DOHH2 (cell line): Measurements from ENCODE around the gene CRLF1.

Experiments used
- H3F3A ChIP-seq: fragments of 200-600 bp; sonication (generic), shearing (Covaris generic); 2 replicates; pipeline ENCODE4 v1.6.0; 2016; ENCODE audit warnings: antibody characterized with exemption, mild to moderate bottlenecking; ENCODE audit not compliant: control insufficient read depth, insufficient read depth
- H3K27ac ChIP-seq: fragments of 200-600 bp; sonication (generic); 2 replicates; pipeline ENCODE4 v1.5.1; 2014; ENCODE audit warnings: low read depth, mild to moderate bottlenecking, low read length, moderate library complexity
- H3K27me3 ChIP-seq: fragments of 200-600 bp; sonication (generic); 2 replicates; pipeline ENCODE4 v1.6.1; 2014; ENCODE audit warnings: mild to moderate bottlenecking, low read length, mixed read lengths; ENCODE audit not compliant: control insufficient read depth
- H3K36me3 ChIP-seq: fragments of 200-600 bp; sonication (generic); 2 replicates; pipeline ENCODE4 v1.6.1; 2014; ENCODE audit warnings: mild to moderate bottlenecking, low read length, moderate library complexity, mixed read lengths; ENCODE audit not compliant: control insufficient read depth
- H3K4me1 ChIP-seq: fragments of 200-600 bp; sonication (generic); 2 replicates; pipeline ENCODE4 v1.6.1; 2014; ENCODE audit warnings: mild to moderate bottlenecking, low read length, mixed read lengths; ENCODE audit not compliant: control insufficient read depth
- H3K4me2 ChIP-seq: fragments of 200-600 bp; sonication (generic); 2 replicates; pipeline ENCODE4 v1.6.0; 2014; ENCODE audit warnings: mild to moderate bottlenecking, low read length, moderate library complexity
- H3K4me3 ChIP-seq: fragments of 200-600 bp; sonication (generic); 2 replicates; pipeline ENCODE4 v1.5.1; 2014; ENCODE audit warnings: mild to moderate bottlenecking, low read length, mixed read lengths
- H3K79me2 ChIP-seq: fragments of 200-600 bp; sonication (generic); 2 replicates; pipeline ENCODE4 v1.6.1; 2014; ENCODE audit warnings: mild to moderate bottlenecking, low read length, mixed read lengths; ENCODE audit not compliant: control insufficient read depth
- H3K9me2 ChIP-seq: fragments of 200-600 bp; sonication (generic); replicated peaks from 2 replicates; pipeline ENCODE4 v1.6.1; 2014; ENCODE audit warnings: mild to moderate bottlenecking, low read length, mixed read lengths; ENCODE audit not compliant: control insufficient read depth
- H3K9me3 ChIP-seq: fragments of 200-600 bp; sonication (generic); 2 replicates; pipeline ENCODE4 v1.6.1; 2014; ENCODE audit warnings: antibody characterized with exemption, low read length, mixed read lengths; ENCODE audit not compliant: control insufficient read depth, insufficient read depth
- H4K20me1 ChIP-seq: fragments of 200-600 bp; sonication (generic); 2 replicates; pipeline ENCODE4 v1.6.0; 2014; ENCODE audit warnings: low read depth, mild to moderate bottlenecking, antibody characterized with exemption, low read length, moderate library complexity; ENCODE audit not compliant: control insufficient read depth, insufficient read depth
- EZH2phosphoT487 ChIP-seq: fragments of 200-600 bp; sonication (generic); IDR thresholded peaks from 2 replicates; pipeline ENCODE4 v1.6.1; 2017; ENCODE audit warnings: borderline replicate concordance, mild to moderate bottlenecking, antibody characterized with exemption, low read length, moderate library complexity, mixed read lengths
- TF ChIP-seq, protein P1 (sequence below): fragments of 200-600 bp; sonication (generic); IDR thresholded peaks from one replicate; pipeline ENCODE4 v1.5.1; 2014; ENCODE audit warnings: antibody characterized with exemption, mild to moderate bottlenecking, low read depth, low read length; ENCODE audit not compliant: poor library complexity, severe bottlenecking

Gene CRLF1, protein sequence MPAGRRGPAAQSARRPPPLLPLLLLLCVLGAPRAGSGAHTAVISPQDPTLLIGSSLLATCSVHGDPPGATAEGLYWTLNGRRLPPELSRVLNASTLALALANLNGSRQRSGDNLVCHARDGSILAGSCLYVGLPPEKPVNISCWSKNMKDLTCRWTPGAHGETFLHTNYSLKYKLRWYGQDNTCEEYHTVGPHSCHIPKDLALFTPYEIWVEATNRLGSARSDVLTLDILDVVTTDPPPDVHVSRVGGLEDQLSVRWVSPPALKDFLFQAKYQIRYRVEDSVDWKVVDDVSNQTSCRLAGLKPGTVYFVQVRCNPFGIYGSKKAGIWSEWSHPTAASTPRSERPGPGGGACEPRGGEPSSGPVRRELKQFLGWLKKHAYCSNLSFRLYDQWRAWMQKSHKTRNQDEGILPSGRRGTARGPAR

DNA sequence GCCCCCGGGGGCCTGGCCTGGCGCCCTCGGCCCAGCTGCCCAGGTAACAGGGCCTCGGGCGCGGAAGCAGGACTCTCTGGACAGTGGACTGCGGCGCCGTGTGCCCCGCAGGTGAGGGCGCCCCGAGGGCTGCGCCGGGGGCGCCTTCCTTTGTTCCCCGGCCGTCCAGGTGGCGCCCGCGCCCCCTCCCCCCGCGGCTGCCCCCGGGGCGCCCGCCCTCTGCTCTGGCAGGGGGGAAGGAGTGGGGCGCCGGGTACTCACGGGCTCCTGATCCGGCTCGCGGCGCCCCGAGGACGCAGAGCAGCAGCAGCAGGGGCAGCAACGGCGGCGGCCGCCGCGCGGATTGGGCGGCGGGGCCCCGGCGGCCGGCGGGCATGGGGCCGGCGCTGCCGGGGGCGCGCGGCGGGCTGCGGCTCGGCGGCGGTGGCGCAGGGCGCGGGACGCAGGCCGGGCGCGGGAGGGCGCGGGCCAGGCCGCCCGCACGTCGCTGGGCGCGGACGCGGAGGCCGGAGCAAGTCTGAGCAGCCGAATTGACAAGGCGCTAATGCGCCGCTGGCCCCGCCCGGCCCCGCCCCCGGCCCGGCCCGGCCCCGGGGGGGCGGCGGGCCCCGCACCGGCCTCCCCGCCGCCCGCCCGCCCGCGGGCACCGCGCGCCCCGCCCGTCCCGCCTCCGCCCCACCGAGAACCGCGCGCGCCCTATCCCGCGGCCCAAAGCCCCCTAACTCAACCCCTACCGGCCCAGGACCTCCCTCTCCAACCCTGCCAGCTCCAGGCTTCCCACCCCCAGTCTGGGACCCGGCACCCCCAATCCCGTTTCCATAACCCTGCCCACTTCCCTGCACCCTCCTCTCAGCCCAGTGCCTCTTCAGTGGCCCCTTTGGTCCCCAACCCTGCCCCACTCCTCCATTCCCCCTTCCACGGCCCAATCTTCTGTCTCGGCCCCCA, at the start of gene CRLF1:
TSS of gene CRLF1 (minus strand) at position 519 of the 945 bp plus-strand sequence. CDS start at position 376, 143 bp downstream.
- peak; percentile 69; the same call in 1 of the 2 replicates for TF ChIP-seq EZH2phosphoT487
- TF ChIP-seq, protein P1, sequence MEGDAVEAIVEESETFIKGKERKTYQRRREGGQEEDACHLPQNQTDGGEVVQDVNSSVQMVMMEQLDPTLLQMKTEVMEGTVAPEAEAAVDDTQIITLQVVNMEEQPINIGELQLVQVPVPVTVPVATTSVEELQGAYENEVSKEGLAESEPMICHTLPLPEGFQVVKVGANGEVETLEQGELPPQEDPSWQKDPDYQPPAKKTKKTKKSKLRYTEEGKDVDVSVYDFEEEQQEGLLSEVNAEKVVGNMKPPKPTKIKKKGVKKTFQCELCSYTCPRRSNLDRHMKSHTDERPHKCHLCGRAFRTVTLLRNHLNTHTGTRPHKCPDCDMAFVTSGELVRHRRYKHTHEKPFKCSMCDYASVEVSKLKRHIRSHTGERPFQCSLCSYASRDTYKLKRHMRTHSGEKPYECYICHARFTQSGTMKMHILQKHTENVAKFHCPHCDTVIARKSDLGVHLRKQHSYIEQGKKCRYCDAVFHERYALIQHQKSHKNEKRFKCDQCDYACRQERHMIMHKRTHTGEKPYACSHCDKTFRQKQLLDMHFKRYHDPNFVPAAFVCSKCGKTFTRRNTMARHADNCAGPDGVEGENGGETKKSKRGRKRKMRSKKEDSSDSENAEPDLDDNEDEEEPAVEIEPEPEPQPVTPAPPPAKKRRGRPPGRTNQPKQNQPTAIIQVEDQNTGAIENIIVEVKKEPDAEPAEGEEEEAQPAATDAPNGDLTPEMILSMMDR = no peak
- Histone ChIP-seq H3K36me3 (no peaks in the 10 kb centered on the region), H3K4me2 (no peak within 1 kb of the TSS), H3K4me3 (no peak within 1 kb of the TSS), H3K4me1 (peaks cover 6% of the 10 kb centered on the region; the same call in 1 of the 2 replicates), H4K20me1 (no peaks in the 10 kb centered on the region), H3F3A (no peaks in the 10 kb centered on the region), H3K79me2 (no peaks in the 10 kb centered on the region), H3K9me2 (no peaks in the 10 kb centered on the region), H3K27ac (no peak within 1 kb of the TSS), H3K9me3 (no peaks in the 10 kb centered on the region), H3K27me3 (peaks cover 84% of the 10 kb centered on the region)

DNA sequence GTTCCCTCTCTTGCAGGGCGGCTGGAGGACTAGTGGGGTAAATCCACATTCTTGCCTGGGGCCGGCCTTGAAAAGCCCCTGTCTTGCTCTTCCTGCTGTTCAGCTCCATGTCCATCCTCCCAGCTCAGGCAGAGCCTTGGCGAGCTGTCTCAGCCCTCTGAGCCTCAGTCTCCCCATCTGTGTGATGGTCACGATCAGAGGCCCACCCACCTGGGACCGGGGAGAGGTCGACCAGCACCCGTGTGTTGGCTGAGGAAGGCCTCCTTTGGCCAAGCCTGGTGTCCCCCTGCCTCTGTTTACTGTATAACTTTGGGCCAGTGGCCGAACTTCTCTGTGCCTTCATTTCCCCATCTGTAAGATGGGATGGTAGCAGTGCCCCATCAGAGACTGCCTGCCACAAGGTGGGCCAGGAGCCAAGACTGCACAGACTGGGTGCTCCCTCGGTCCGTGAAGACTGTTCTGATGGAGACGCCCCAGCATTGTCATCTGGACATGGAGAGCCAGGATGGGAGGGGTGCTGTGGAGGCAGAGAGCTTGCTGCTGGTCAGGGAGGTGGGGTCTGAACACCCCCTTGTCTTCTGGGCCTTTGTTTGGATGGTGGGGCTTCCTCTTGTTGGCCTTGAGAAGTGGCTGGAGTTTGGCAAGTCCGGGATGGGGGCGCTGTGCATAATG, 48.7 kb upstream of the CRLF1 start:
- H3K79me2 ChIP-seq = peaks cover 2% of the 10 kb centered on the region; the same call in 1 of the 2 replicates
- peaks cover 14% of the 10 kb centered on the region for H3K4me1 ChIP-seq
- peaks cover 5% of the 10 kb centered on the region; the same call in 1 of the 2 replicates for H3K27me3 ChIP-seq
- no peak for TF ChIP-seq EZH2phosphoT487
- TF ChIP-seq, protein P1 = no peak
- H3K4me2 ChIP-seq = no peak overlapping the region
- no peaks in the 10 kb centered on the region for H3K9me3 ChIP-seq
- no peak overlapping the region for H3K27ac ChIP-seq
- H3K4me3 ChIP-seq = no peak overlapping the region
- H4K20me1 ChIP-seq = 0 out of 2 replicates have a peak, but pooled peaks cover 3% of the 10 kb centered on the region
- no peaks in the 10 kb centered on the region for H3K9me2 ChIP-seq
- no peaks in the 10 kb centered on the region for H3F3A ChIP-seq
- no peaks in the 10 kb centered on the region for H3K36me3 ChIP-seq

DNA sequence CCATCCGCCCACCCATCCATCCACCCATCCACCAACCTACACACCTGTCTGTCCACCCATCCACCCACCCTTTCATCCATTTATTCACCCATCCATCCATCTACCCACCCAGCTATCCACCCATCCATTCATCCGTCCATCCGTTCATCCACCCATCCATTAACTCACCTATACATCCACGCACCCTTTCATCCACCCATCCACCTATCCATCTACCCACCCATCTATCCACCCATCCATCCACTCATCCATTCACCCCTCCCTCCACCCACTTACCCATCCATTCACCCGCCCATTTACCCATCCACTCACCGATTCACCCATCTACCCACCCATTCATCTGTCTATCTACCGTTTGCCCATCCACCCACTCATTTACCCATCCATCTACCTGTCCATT, 47.9 kb upstream of the CRLF1 start:
- Histone ChIP-seq H4K20me1 (0 out of 2 replicates have a peak, but pooled peaks cover 3% of the 10 kb centered on the region), H3F3A (no peaks in the 10 kb centered on the region)
- no peak for TF ChIP-seq EZH2phosphoT487
- TF ChIP-seq, protein P1 = no peak

More for the DNA sequence above, 47.9 kb upstream of the CRLF1 start:
- Histone ChIP-seq H3K9me3 (no peaks in the 10 kb centered on the region), H3K27me3 (peaks cover 5% of the 10 kb centered on the region; the same call in 1 of the 2 replicates), H3K9me2 (no peaks in the 10 kb centered on the region), H3K4me2 (no peak overlapping the region), H3K27ac (no peak overlapping the region), H3K4me3 (no peak overlapping the region), H3K79me2 (peaks cover 2% of the 10 kb centered on the region; the same call in 1 of the 2 replicates), H3K36me3 (no peaks in the 10 kb centered on the region), H3K4me1 (peaks cover 13% of the 10 kb centered on the region)
